ENCODE measurements around the gene TRIM33. TPM values are rescaled to one million over a fixed set of nuclear protein-coding genes. Genes with fewer than 3 reads are reported as not detected.

Gene TRIM33
- total RNA-seq, 1 experiment from 2014 or later, result 53.8 TPM

DNA sequence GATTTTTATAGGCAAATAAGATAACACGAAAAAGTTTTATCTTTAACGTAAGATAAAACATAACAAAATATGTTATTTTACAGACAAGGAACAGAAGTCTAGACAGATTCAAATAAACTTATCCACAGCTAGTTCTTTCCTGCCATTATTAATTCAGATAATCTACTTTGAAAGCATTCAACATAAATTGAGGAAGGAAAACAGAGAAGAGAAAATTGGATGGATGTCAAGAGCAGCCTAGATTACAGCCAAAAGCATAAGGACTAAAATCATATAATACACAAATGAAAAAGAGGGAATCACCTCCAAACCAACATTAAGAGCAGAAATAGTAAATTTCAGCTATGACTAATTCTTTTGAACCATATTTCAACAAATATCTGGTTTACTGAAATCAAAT lies 15.5 kb downstream of the TRIM33 start:
- Histone ChIP-seq H3K14ac (ENCODE audit: insufficient read depth, low read length) (no peak overlapping the region), H2BK20ac (ENCODE audit: low read depth, low read length, poor library complexity, severe bottlenecking) (no peak overlapping the region), H4K8ac (replicated peaks; ENCODE audit: insufficient read length, low read depth, low read length) (no peak overlapping the region), H3K4me1 (ENCODE audit: insufficient read depth, low read length) (no peaks in the 10 kb centered on the region), H2BK120ac (ENCODE audit: low read depth, low read length, poor library complexity, severe bottlenecking) (no peak overlapping the region), H2AFZ (ENCODE audit: low read length) (no peak overlapping the region), H3K23me2 (ENCODE audit: insufficient read length, low read depth, low read length, poor library complexity, severe bottlenecking) (no peaks in the 10 kb centered on the region), H2AK5ac (ENCODE audit: insufficient read length, low read length) (no peak overlapping the region), H3K23ac (ENCODE audit: insufficient read length, low read depth, low read length) (no peak overlapping the region), H3K79me1 (ENCODE audit: insufficient read depth, low read depth, low read length, poor library complexity, severe bottlenecking) (no peaks in the 10 kb centered on the region), H3K56ac (ENCODE audit: insufficient read length, low read depth, low read length) (no peak overlapping the region), H3K27ac (ENCODE audit: insufficient read length, low read depth, low read length) (no peak overlapping the region), H3K18ac (ENCODE audit: insufficient read length, low read depth, low read length) (no peak overlapping the region), H2BK5ac (ENCODE audit: insufficient read length, low read length) (no peak overlapping the region), H3K4ac (ENCODE audit: low read depth, low read length) (no peak overlapping the region), H2BK15ac (ENCODE audit: low read depth, low read length) (no peak overlapping the region), H3K9ac (ENCODE audit: extremely low read depth, insufficient read length, low read length) (no peak overlapping the region), H4K20me1 (ENCODE audit: control insufficient read depth, insufficient read depth, insufficient read length) (no peaks in the 10 kb centered on the region), H4K91ac (ENCODE audit: insufficient read length, low read depth, low read length) (no peak overlapping the region), H3K9me3 (ENCODE audit: control insufficient read depth, low read depth, low read length) (no peaks in the 10 kb centered on the region), H3K4me2 (ENCODE audit: insufficient read depth, insufficient read length, low read length) (no peak overlapping the region), H3T11ph (ENCODE audit: low read length) (no peak overlapping the region), H2BK12ac (ENCODE audit: insufficient read length, low read depth, low read length) (no peak overlapping the region), H3K79me2 (ENCODE audit: insufficient read depth, low read length) (peaks cover 40% of the 10 kb centered on the region), H4K5ac (ENCODE audit: insufficient read length, low read depth, low read length) (no peak overlapping the region), H3K27me3 (ENCODE audit: insufficient read depth, low read length) (no peaks in the 10 kb centered on the region)
- Mint-ChIP-seq H3K27me3 (ENCODE audit: low read depth) (no peaks in the 10 kb centered on the region), H3K4me3 (no peak overlapping the region), H3K4me1 (peaks cover 10 to 14% of the 10 kb centered on the region in 2 experiments), H3K9me3 (peaks cover 4% of the 10 kb centered on the region in 2 experiments; a peak in 3 of 5 replicates), H3K36me3 (ENCODE audit: insufficient read depth in 1 of 3, low read depth in 3 of 3) (peaks cover 14 to 15% (median 15%) of the 10 kb centered on the region in 3 experiments), H3K27ac (no peak overlapping the region)
- TF ChIP-seq CTCF (conservative IDR thresholded peaks at IDR 0.05), result no peak
- DNase-seq, result no peak
- no CpG with 5 or more reads among the region's 2 CpGs for WGBS (ENCODE audit: extremely low coverage, insufficient read length, low lambda C conversion rate)

Data from H9 (cell line).